Lung (tissue), 12 donors: Measurements from ENCODE around the gene COLEC12. TPM values are rescaled to one million over a fixed set of nuclear protein-coding genes. Genes with fewer than 3 reads are reported as not detected.

Source experiments
- ATAC-seq: fragments of 200-7000 bp; cut with Tn5 transposase; one replicate; pipeline ENCODE4 v1.9.1; 2020; ENCODE audit warnings: moderate number of reproducible peaks; ENCODE audit not compliant: insufficient read depth, low FRiP score
- DNase-seq, 3 donors: peaks; one replicate each; pipeline ENCODE4 v3.0.0-alpha.2; 2013 to 2017
- H3K27ac ChIP-seq, 2 donors: one replicate each; pipeline ENCODE4 v1.5.1; 2013; ENCODE audit warnings: mild to moderate bottlenecking in 2 of 2, moderate library complexity in 2 of 2, control low read depth in 1 of 2, inconsistent platforms in 1 of 2, low read depth in 1 of 2, low read length in 1 of 2
- H3K27me3 ChIP-seq, 3 donors: one replicate each; pipeline ENCODE4 v1.5.1; 2013; ENCODE audit warnings: low read length in 2 of 3; ENCODE audit not compliant: control insufficient read depth in 3 of 3, insufficient read depth in 3 of 3
- H3K36me3 ChIP-seq, 4 donors: one replicate each; pipeline ENCODE4 v1.5.1; 2013; ENCODE audit warnings: low read length in 4 of 4, mild to moderate bottlenecking in 1 of 4, moderate library complexity in 1 of 4; ENCODE audit not compliant: control insufficient read depth in 4 of 4, insufficient read depth in 4 of 4
- H3K4me1 ChIP-seq, 5 donors: one replicate each; pipeline ENCODE4 v1.5.1; 2013; ENCODE audit warnings: low read length in 5 of 5, mild to moderate bottlenecking in 2 of 5, moderate library complexity in 1 of 5; ENCODE audit not compliant: control insufficient read depth in 5 of 5, insufficient read depth in 5 of 5
- H3K4me3 ChIP-seq: one replicate; pipeline ENCODE4 v1.5.1; 2013; ENCODE audit warnings: mild to moderate bottlenecking, control low read depth, moderate library complexity
- H3K9ac ChIP-seq, 2 donors: one replicate each; pipeline ENCODE4 v1.5.1; 2013; ENCODE audit warnings: low read length in 2 of 2, control low read depth in 1 of 2; ENCODE audit not compliant: insufficient read depth in 1 of 2
- H3K9me3 ChIP-seq, 4 donors: one replicate each; pipeline ENCODE4 v1.5.1; 2013; ENCODE audit warnings: low read length in 3 of 4, mild to moderate bottlenecking in 1 of 4, moderate library complexity in 1 of 4; ENCODE audit not compliant: control insufficient read depth in 4 of 4, insufficient read depth in 3 of 4
- CTCF ChIP-seq: IDR thresholded peaks from 2 replicates; pipeline ENCODE4 v1.5.1; 2012; ENCODE audit warnings: mild to moderate bottlenecking; ENCODE audit errors: control extremely low read depth, extremely low read depth
- WGBS, 2 donors: extraction: QIAGEN DNeasy Blood & Tissue Kit; methylation state at CpG; one replicate each; pipeline ENCODE4 v1.1.7; 2013; 5-methylcytosine and 5-hydroxymethylcytosine counted together
- polyA plus RNA-seq, 2 donors: library from polyadenylated mRNA; stranded (reverse); fragments of 200-250 nt; gene quantifications; one replicate each; pipeline ENCODE4 v1.2.1, GENCODE V29; 2013
- total RNA-seq, 2 donors: library from RNA; depleted of rRNA in 1 of 2; stranded (reverse); fragments of >200 nt in 1 of 2; gene quantifications; one replicate each; pipeline ENCODE4 v1.2.1, GENCODE V29; 2014 to 2021
- donor health status: control.
- donor health status: control.
- donor health status: Bipolar disorder and iron deficiency.
- donor health status: healthy.
- donor health status: DM: yes; HTN: yes; CAD: no.

Gene COLEC12
- total and polyA plus RNA-seq, 4 donors, result 10.3 to 108 (median 28.1) TPM

- no peak for TF ChIP-seq CTCF
- H3K27ac ChIP-seq, result no peak overlapping the region
- H3K4me1 ChIP-seq, result peaks cover 0 to 61% (median 20%) of the 10 kb centered on the region in 5 donors
- ATAC-seq, result no peak
- peak overlapping the region in 1 of 2 donors; percentile 15 for H3K9ac ChIP-seq
- no peaks in the 10 kb centered on the region for H3K9me3 ChIP-seq
- H3K36me3 ChIP-seq, result peaks cover 0 to 8% (median 0%) of the 10 kb centered on the region in 4 donors
- WGBS, 2 donors, result 50 to 65% methylated on average over 12 of the region's 12 CpGs
- H3K27me3 ChIP-seq, result no peaks in the 10 kb centered on the region
- DNase-seq, result peak; percentile 37 to 68 (median 66)
- H3K4me3 ChIP-seq, result no peak overlapping the region
Observed at GRCh38 chr18:475202-476031, 25.1 kb downstream of the COLEC12 start.

GRCh38 chr18:474416-474815 is 26.1 kb downstream of the COLEC12 start:
- peaks cover 0 to 8% (median 0%) of the 10 kb centered on the region in 4 donors for H3K36me3 ChIP-seq
- peaks cover 0 to 51% (median 20%) of the 10 kb centered on the region in 5 donors for H3K4me1 ChIP-seq
- 60 to 74% methylated on average over 4 of the region's 4 CpGs for WGBS, 2 donors
- no peak overlapping the region for H3K9ac ChIP-seq
- TF ChIP-seq CTCF, result no peak
- H3K27ac ChIP-seq, result no peak overlapping the region
- no peak for DNase-seq
- no peaks in the 10 kb centered on the region for H3K9me3 ChIP-seq
- H3K27me3 ChIP-seq, result no peaks in the 10 kb centered on the region
- no peak overlapping the region for H3K4me3 ChIP-seq
- ATAC-seq, result peak; percentile 16

- ATAC-seq, result no peak
- DNase-seq, result no peak
- WGBS, 2 donors, result 91 to 100% methylated on average over 1 of the region's 1 CpG
- Histone ChIP-seq H3K27me3 (no peaks in the 10 kb centered on the region), H3K4me3 (no peak overlapping the region), H3K9ac (no peak overlapping the region), H3K36me3 (peaks cover 0 to 8% (median 0%) of the 10 kb centered on the region in 4 donors), H3K9me3 (no peaks in the 10 kb centered on the region), H3K27ac (no peak overlapping the region), H3K4me1 (peaks cover 0 to 50% (median 19%) of the 10 kb centered on the region in 5 donors)
- no peak for TF ChIP-seq CTCF
Observed at GRCh38 chr18:473802-474201, 26.7 kb downstream of the COLEC12 start.
